ENCODE data around the gene BABAM2.

BABAM2 gene

GRCh38 chr2:28152585-28153280 is 262.2 kb downstream of the BABAM2 start:
- Histone ChIP-seq H3K4me3 (ENCODE audit: low read depth in 1 of 2, low read length in 2 of 2) (no peak overlapping the region), H3K36me3 (ENCODE audit: control insufficient read depth in 1 of 2, insufficient read depth in 2 of 2, low read length in 2 of 2) (no peaks in the 10 kb centered on the region), H3K27me3 (ENCODE audit: low read depth, low read length) (no peaks in the 10 kb centered on the region), H3K9me3 (ENCODE audit: control insufficient read depth in 1 of 2, low read length in 2 of 2) (peaks cover 0 to 9% of the 10 kb centered on the region in 2 donors), H3K4me1 (ENCODE audit: control insufficient read depth in 1 of 2, insufficient read depth in 2 of 2, low read length in 2 of 2) (no peaks in the 10 kb centered on the region), H3K27ac (ENCODE audit: low read length) (no peak overlapping the region)

GRCh38 chr2:28153851-28154250 is 263.3 kb downstream of the BABAM2 start:
- Histone ChIP-seq H3K4me1 (ENCODE audit: control insufficient read depth in 1 of 2, insufficient read depth in 2 of 2, low read length in 2 of 2) (no peaks in the 10 kb centered on the region), H3K27ac (ENCODE audit: low read length) (no peak overlapping the region), H3K9me3 (ENCODE audit: control insufficient read depth in 1 of 2, low read length in 2 of 2) (peaks cover 0 to 9% of the 10 kb centered on the region in 2 donors), H3K4me3 (ENCODE audit: low read depth in 1 of 2, low read length in 2 of 2) (no peak overlapping the region), H3K36me3 (ENCODE audit: control insufficient read depth in 1 of 2, insufficient read depth in 2 of 2, low read length in 2 of 2) (no peaks in the 10 kb centered on the region), H3K27me3 (ENCODE audit: low read depth, low read length) (no peaks in the 10 kb centered on the region)

GRCh38 chr2:28155086-28155485 is 264.6 kb downstream of the BABAM2 start:
- Histone ChIP-seq H3K27me3 (ENCODE audit: low read depth, low read length) (no peaks in the 10 kb centered on the region), H3K27ac (ENCODE audit: low read length) (no peak overlapping the region), H3K4me3 (ENCODE audit: low read depth in 1 of 2, low read length in 2 of 2) (no peak overlapping the region), H3K36me3 (ENCODE audit: control insufficient read depth in 1 of 2, insufficient read depth in 2 of 2, low read length in 2 of 2) (no peaks in the 10 kb centered on the region), H3K9me3 (ENCODE audit: control insufficient read depth in 1 of 2, low read length in 2 of 2) (peaks cover 0 to 9% of the 10 kb centered on the region in 2 donors), H3K4me1 (ENCODE audit: control insufficient read depth in 1 of 2, insufficient read depth in 2 of 2, low read length in 2 of 2) (no peaks in the 10 kb centered on the region)

DNA sequence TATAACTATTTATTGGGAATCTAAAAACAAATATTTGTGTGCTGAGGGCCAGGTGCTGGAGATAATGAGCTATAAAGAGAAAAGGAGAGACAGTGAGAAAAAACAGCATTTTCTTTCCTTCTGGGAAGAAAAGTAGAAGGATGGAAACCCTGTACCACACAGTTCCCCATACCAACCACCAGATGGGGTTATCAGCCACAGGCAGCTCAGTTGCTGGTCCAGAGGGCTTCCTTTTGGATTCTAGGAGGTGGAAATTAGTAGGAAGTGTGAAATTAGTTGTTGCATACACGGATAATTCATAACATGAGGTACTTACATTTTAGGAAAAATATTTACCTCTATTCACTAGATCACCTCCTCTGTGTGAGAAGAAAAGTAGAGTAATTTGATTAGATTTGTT is 265.1 kb downstream of the BABAM2 start:
- H3K36me3 ChIP-seq (ENCODE audit: control insufficient read depth in 1 of 2, insufficient read depth in 2 of 2, low read length in 2 of 2) = no peaks in the 10 kb centered on the region
- H3K4me3 ChIP-seq (ENCODE audit: low read depth in 1 of 2, low read length in 2 of 2) = peak overlapping the region in 1 of 2 donors; percentile 29
- H3K27me3 ChIP-seq (ENCODE audit: low read depth, low read length) = no peaks in the 10 kb centered on the region
- no peak overlapping the region for H3K27ac ChIP-seq (ENCODE audit: low read length)
- H3K4me1 ChIP-seq (ENCODE audit: control insufficient read depth in 1 of 2, insufficient read depth in 2 of 2, low read length in 2 of 2) = no peaks in the 10 kb centered on the region
- H3K9me3 ChIP-seq (ENCODE audit: control insufficient read depth in 1 of 2, low read length in 2 of 2) = peaks cover 0 to 9% of the 10 kb centered on the region in 2 donors

DNA sequence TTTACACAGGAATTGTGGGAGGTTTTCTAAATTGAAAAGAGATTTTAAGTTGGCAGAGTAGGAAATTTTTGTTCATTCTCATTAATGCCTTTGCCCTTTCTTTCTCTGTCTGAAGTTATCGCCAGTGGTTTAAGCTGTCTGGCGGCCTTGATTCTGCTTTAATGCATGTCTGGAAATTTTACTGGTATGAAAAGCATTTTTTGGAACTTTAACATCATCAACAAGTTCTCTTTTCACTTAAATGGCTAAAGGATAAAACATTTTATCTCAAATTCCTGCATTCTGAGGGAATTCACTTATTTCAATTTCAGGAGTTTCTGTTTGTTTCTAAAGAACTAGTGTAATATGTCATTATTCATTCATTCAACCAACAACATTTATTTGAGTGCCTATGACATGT is 268.3 kb downstream of the BABAM2 start:
- no peaks in the 10 kb centered on the region for H3K36me3 ChIP-seq (ENCODE audit: control insufficient read depth in 1 of 2, insufficient read depth in 2 of 2, low read length in 2 of 2)
- no peak overlapping the region for H3K27ac ChIP-seq (ENCODE audit: low read length)
- H3K4me3 ChIP-seq (ENCODE audit: low read depth in 1 of 2, low read length in 2 of 2) = no peak overlapping the region
- peaks cover 3 to 12% of the 10 kb centered on the region in 2 donors for H3K4me1 ChIP-seq (ENCODE audit: control insufficient read depth in 1 of 2, insufficient read depth in 2 of 2, low read length in 2 of 2)
- H3K9me3 ChIP-seq (ENCODE audit: control insufficient read depth in 1 of 2, low read length in 2 of 2) = peaks cover 0 to 9% of the 10 kb centered on the region in 2 donors
- no peaks in the 10 kb centered on the region for H3K27me3 ChIP-seq (ENCODE audit: low read depth, low read length)

DNA sequence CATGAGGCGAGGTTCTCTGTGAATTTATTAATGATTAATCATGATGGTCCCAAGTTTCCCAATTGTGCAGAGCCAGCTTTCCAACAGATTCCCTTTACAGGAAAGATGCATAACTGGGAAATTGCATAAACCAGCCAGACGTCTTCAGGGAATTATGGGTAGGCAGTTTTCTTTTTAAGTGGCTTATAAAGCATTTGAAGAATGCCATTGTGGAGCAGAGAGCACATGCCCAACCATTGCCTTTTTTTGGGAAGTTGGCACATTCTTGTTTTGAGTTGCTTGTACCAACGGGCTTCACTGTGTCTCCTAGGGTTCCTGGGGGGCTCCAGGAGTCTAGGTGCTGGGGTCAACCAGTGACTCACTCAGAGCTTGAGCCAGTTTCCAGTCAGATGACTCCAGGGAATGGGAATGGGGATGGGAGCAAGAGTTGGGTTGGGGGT is 270.5 kb downstream of the BABAM2 start:
- H3K27ac ChIP-seq (ENCODE audit: low read length) = no peak overlapping the region
- H3K36me3 ChIP-seq (ENCODE audit: control insufficient read depth in 1 of 2, insufficient read depth in 2 of 2, low read length in 2 of 2) = no peaks in the 10 kb centered on the region
- H3K4me3 ChIP-seq (ENCODE audit: low read depth in 1 of 2, low read length in 2 of 2) = no peak overlapping the region
- peaks cover 0 to 1% of the 10 kb centered on the region in 2 donors for H3K9me3 ChIP-seq (ENCODE audit: control insufficient read depth in 1 of 2, low read length in 2 of 2)
- peaks cover 13 to 30% of the 10 kb centered on the region in 2 donors for H3K4me1 ChIP-seq (ENCODE audit: control insufficient read depth in 1 of 2, insufficient read depth in 2 of 2, low read length in 2 of 2)
- H3K27me3 ChIP-seq (ENCODE audit: low read depth, low read length) = no peaks in the 10 kb centered on the region

DNA sequence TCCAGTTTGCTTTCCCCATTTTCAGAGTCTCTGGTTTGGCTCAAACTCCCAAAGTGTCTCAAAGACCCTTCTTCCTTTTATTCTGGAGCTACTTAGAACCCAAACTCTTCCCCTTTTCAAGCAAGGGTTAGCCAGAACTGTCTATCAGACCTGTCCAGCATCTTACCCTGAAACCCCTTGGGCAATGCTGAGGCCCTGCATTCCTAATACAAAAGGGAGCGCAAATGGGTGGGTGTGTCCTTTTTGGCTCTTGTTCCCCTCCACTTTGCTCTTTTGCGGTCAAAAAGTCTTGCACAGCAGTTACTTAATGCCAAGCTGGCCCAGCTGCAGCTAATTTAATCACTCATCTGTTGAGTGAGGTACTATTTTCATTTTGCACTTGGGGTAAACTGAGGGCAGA is 270.9 kb downstream of the BABAM2 start:
- H3K36me3 ChIP-seq (ENCODE audit: control insufficient read depth in 1 of 2, insufficient read depth in 2 of 2, low read length in 2 of 2) = no peaks in the 10 kb centered on the region
- no peaks in the 10 kb centered on the region for H3K9me3 ChIP-seq (ENCODE audit: control insufficient read depth in 1 of 2, low read length in 2 of 2)
- H3K27ac ChIP-seq (ENCODE audit: low read length) = no peak overlapping the region
- no peaks in the 10 kb centered on the region for H3K27me3 ChIP-seq (ENCODE audit: low read depth, low read length)
- H3K4me1 ChIP-seq (ENCODE audit: control insufficient read depth in 1 of 2, insufficient read depth in 2 of 2, low read length in 2 of 2) = peaks cover 13 to 30% of the 10 kb centered on the region in 2 donors
- no peak overlapping the region for H3K4me3 ChIP-seq (ENCODE audit: low read depth in 1 of 2, low read length in 2 of 2)

DNA sequence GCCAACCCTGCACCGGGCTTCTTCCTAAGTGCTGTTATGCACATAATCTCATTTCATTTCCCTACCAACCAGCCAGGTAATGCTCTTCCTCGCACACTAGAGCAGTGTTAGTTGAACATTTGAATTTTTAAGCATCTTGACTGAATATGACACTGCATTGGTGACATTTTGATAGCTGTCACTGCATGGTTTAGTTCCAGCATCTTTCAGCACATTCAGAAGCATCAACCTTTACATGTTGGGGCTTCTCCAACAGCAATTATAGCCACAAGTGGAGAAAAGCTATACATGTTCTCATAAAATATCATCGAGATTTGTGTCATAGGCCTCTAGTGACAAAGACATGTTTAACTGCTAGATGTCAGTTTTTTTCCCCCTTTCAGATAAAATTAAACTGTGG is 272.0 kb downstream of the BABAM2 start:
- Histone ChIP-seq H3K27me3 (ENCODE audit: low read depth, low read length) (no peaks in the 10 kb centered on the region), H3K36me3 (ENCODE audit: control insufficient read depth in 1 of 2, insufficient read depth in 2 of 2, low read length in 2 of 2) (no peaks in the 10 kb centered on the region), H3K4me3 (ENCODE audit: low read depth in 1 of 2, low read length in 2 of 2) (no peak overlapping the region), H3K4me1 (ENCODE audit: control insufficient read depth in 1 of 2, insufficient read depth in 2 of 2, low read length in 2 of 2) (peaks cover 13 to 30% of the 10 kb centered on the region in 2 donors), H3K9me3 (ENCODE audit: control insufficient read depth in 1 of 2, low read length in 2 of 2) (no peaks in the 10 kb centered on the region), H3K27ac (ENCODE audit: low read length) (no peak overlapping the region)

DNA sequence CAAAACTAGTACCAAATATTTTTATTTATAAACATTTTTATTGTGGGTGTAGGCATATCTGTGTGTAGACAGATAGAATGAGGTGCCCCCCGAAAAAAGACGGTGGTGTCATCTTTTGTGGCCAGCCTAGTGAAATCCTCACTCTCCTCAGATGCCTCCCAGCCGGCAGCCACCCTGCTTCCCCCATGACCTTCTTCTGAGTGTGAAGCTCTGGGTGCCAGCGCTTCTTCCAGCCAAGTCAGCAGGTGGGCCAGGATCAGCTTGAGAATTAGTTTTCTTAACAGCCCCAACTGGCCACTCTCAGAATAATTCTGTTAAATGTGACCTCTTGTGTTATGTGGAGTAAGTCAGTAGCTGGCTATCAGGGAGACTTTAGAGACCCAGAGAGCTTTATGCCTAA is 272.5 kb downstream of the BABAM2 start:
- Histone ChIP-seq H3K4me3 (ENCODE audit: low read depth in 1 of 2, low read length in 2 of 2) (no peak overlapping the region), H3K27me3 (ENCODE audit: low read depth, low read length) (no peaks in the 10 kb centered on the region), H3K27ac (ENCODE audit: low read length) (no peak overlapping the region), H3K4me1 (ENCODE audit: control insufficient read depth in 1 of 2, insufficient read depth in 2 of 2, low read length in 2 of 2) (peaks cover 13 to 30% of the 10 kb centered on the region in 2 donors), H3K9me3 (ENCODE audit: control insufficient read depth in 1 of 2, low read length in 2 of 2) (no peaks in the 10 kb centered on the region), H3K36me3 (ENCODE audit: control insufficient read depth in 1 of 2, insufficient read depth in 2 of 2, low read length in 2 of 2) (no peaks in the 10 kb centered on the region)

- H3K27ac ChIP-seq (ENCODE audit: low read length) = no peak overlapping the region
- H3K27me3 ChIP-seq (ENCODE audit: low read depth, low read length) = no peaks in the 10 kb centered on the region
- no peak overlapping the region for H3K4me3 ChIP-seq (ENCODE audit: low read depth in 1 of 2, low read length in 2 of 2)
- H3K4me1 ChIP-seq (ENCODE audit: control insufficient read depth in 1 of 2, insufficient read depth in 2 of 2, low read length in 2 of 2) = peaks cover 13 to 30% of the 10 kb centered on the region in 2 donors
- no peaks in the 10 kb centered on the region for H3K9me3 ChIP-seq (ENCODE audit: control insufficient read depth in 1 of 2, low read length in 2 of 2)
- no peaks in the 10 kb centered on the region for H3K36me3 ChIP-seq (ENCODE audit: control insufficient read depth in 1 of 2, insufficient read depth in 2 of 2, low read length in 2 of 2)
Measured at GRCh38 chr2:28163627-28164279, 273.2 kb downstream of the BABAM2 start.

DNA sequence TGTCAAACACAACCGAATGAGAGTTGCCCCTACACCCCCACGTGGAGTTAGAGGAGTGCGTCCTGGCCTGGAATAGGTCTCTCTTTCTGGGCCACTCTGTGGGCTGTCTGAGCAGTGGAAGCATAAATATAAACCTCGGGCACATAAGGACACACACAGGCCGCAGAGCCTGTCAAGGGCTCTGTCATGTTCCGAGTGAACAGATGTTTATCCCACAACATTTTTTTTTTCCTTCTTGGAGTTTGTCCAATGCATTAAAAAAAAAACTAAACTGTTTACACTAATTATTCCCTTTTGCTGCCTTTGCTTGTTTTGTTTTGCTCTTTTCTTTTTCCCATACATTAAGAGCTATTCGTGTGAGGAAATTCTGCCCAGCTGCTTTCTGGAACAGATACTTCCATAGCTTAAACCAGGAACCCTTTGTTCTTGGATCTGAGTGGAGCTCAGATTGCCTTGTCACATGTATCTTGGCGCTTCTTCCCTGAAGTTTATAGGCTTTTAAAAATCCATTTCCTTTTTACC is 273.8 kb downstream of the BABAM2 start:
- Histone ChIP-seq H3K4me3 (ENCODE audit: low read depth in 1 of 2, low read length in 2 of 2) (no peak overlapping the region), H3K27ac (ENCODE audit: low read length) (peak overlapping the region; percentile 55), H3K9me3 (ENCODE audit: control insufficient read depth in 1 of 2, low read length in 2 of 2) (no peaks in the 10 kb centered on the region), H3K27me3 (ENCODE audit: low read depth, low read length) (no peaks in the 10 kb centered on the region), H3K4me1 (ENCODE audit: control insufficient read depth in 1 of 2, insufficient read depth in 2 of 2, low read length in 2 of 2) (peaks cover 13 to 30% of the 10 kb centered on the region in 2 donors), H3K36me3 (ENCODE audit: control insufficient read depth in 1 of 2, insufficient read depth in 2 of 2, low read length in 2 of 2) (no peaks in the 10 kb centered on the region)

All from muscle layer of duodenum (tissue), 2 donors.